HEK293 (cell line): ENCODE results near the gene VASP.

Experiments used
- CTCF ChIA-PET: fragments of 350-600 bp; formaldehyde crosslinking; extraction: SDS; loops from one replicate; lab custom pipeline; 2021; ENCODE audit warnings: antibody characterized with exemption; lab: Yijun Ruan, JAX
- POLR2A ChIA-PET: fragments of 300-600 bp; formaldehyde crosslinking; extraction: SDS; loops from one replicate; lab custom pipeline; 2020; ENCODE audit warnings: antibody characterized with exemption, inconsistent platforms; lab: Yijun Ruan, JAX
- H3K27ac ChIP-seq: fragments of 200-500 bp; sonication (Bioruptor generic); 2 replicates; pipeline ENCODE4 v1.5.1; 2014; ENCODE audit warnings: low read depth, low read length, control low read depth, inconsistent platforms; ENCODE audit errors: extremely low read depth
- H3K36me3 ChIP-seq, 2 experiments: fragments of 200-500 bp in 1 of 2; sonication (Bioruptor generic) in 1 of 2; 1 replicate in 1 of 2; 2 replicates in 1 of 2; pipeline ENCODE4 v1.5.1; 2014 to 2017; ENCODE audit warnings: inconsistent platforms in 2 of 2, low read length in 2 of 2; ENCODE audit not compliant: control insufficient read depth in 2 of 2, insufficient read depth in 1 of 2
- H3K4me1 ChIP-seq: fragments of 200-500 bp; sonication (Bioruptor generic); 2 replicates; pipeline ENCODE4 v1.5.1; 2014; ENCODE audit warnings: mild to moderate bottlenecking, low read length, inconsistent platforms; ENCODE audit not compliant: control insufficient read depth, insufficient read depth
- H3K4me3 ChIP-seq: 2 replicates; pipeline ENCODE4 v1.5.1; 2011; ENCODE audit warnings: low read depth, mild to moderate bottlenecking, control low read depth, low read length, moderate library complexity
- H3K9me3 ChIP-seq: fragments of 200-500 bp; sonication (Bioruptor generic); 2 replicates; pipeline ENCODE4 v1.5.1; 2014; ENCODE audit warnings: low read depth, low read length, inconsistent platforms; ENCODE audit not compliant: control insufficient read depth, insufficient read depth
- PRDM2 ChIP-seq: fragments of 450-650 bp; formaldehyde crosslinking; IDR thresholded peaks from 2 replicates; pipeline ENCODE4 v1.5.1; 2016; ENCODE audit warnings: missing biosample characterization, missing genetic modification characterization, borderline replicate concordance
- SP7 ChIP-seq: fragments of 450-650 bp; formaldehyde crosslinking; IDR thresholded peaks from 2 replicates; pipeline ENCODE4 v1.5.1; 2016; ENCODE audit warnings: missing biosample characterization, missing genetic modification characterization
- ZBTB10 ChIP-seq: fragments of 450-650 bp; formaldehyde crosslinking; IDR thresholded peaks from 2 replicates; pipeline ENCODE4 v1.5.1; 2016; ENCODE audit warnings: missing biosample characterization, missing genetic modification characterization
- ZEB2 ChIP-seq: fragments of 450-650 bp; formaldehyde crosslinking; IDR thresholded peaks from 2 replicates; pipeline ENCODE4 v1.5.1; 2016; ENCODE audit warnings: missing biosample characterization, missing genetic modification characterization
- ZNF132 ChIP-seq: fragments of 450-650 bp; formaldehyde crosslinking; IDR thresholded peaks from 2 replicates; pipeline ENCODE4 v1.5.1; 2017; ENCODE audit warnings: missing biosample characterization, missing genetic modification characterization, borderline replicate concordance
- ZNF341 ChIP-seq: fragments of 450-650 bp; formaldehyde crosslinking; IDR thresholded peaks from 2 replicates; pipeline ENCODE4; 2016; ENCODE audit warnings: low read depth, missing biosample characterization, missing genetic modification characterization
- ZNF404 ChIP-seq: fragments of 450-650 bp; formaldehyde crosslinking; IDR thresholded peaks from 2 replicates; pipeline ENCODE4 v1.5.1; 2017; ENCODE audit warnings: missing biosample characterization, missing genetic modification characterization
- ZNF423 ChIP-seq: fragments of 450-650 bp; formaldehyde crosslinking; IDR thresholded peaks from 2 replicates; pipeline ENCODE4 v1.5.1; 2016; ENCODE audit warnings: missing biosample characterization, missing genetic modification characterization
- ZNF549 ChIP-seq: fragments of 450-650 bp; IDR thresholded peaks from 2 replicates; pipeline ENCODE4 v1.5.1; 2018; ENCODE audit warnings: missing biosample characterization, missing genetic modification characterization, mild to moderate bottlenecking, inconsistent platforms, moderate library complexity
- ZNF558 ChIP-seq: fragments of 450-650 bp; formaldehyde crosslinking; IDR thresholded peaks from 2 replicates; pipeline ENCODE4 v1.5.1; 2016; ENCODE audit warnings: missing biosample characterization, missing genetic modification characterization
- ZNF571 ChIP-seq: fragments of 450-650 bp; formaldehyde crosslinking; IDR thresholded peaks from 2 replicates; pipeline ENCODE4 v1.5.0; 2017; ENCODE audit warnings: missing biosample characterization, missing genetic modification characterization
- ZNF660 ChIP-seq: fragments of 450-650 bp; IDR thresholded peaks from 2 replicates; pipeline ENCODE4 v1.5.1; 2018; ENCODE audit warnings: missing biosample characterization, mild to moderate bottlenecking, missing genetic modification characterization
- ZNF677 ChIP-seq: fragments of 450-650 bp; IDR thresholded peaks from 2 replicates; pipeline ENCODE4 v1.5.0; 2018; ENCODE audit warnings: missing biosample characterization, mild to moderate bottlenecking, missing genetic modification characterization, moderate library complexity
- ZNF701 ChIP-seq: fragments of 450-650 bp; formaldehyde crosslinking; IDR thresholded peaks from 2 replicates; pipeline ENCODE4 v1.5.1; 2016; ENCODE audit warnings: missing biosample characterization, missing genetic modification characterization
- ZXDB ChIP-seq: fragments of 450-650 bp; formaldehyde crosslinking; IDR thresholded peaks from 2 replicates; pipeline ENCODE4 v1.5.1; 2016; ENCODE audit warnings: missing biosample characterization, missing genetic modification characterization
- TF ChIP-seq, protein P1 (sequence below): fragments of 450-650 bp; formaldehyde crosslinking; conservative IDR thresholded peaks from 2 replicates; pipeline ENCODE4 v1.5.1; 2016; ENCODE audit warnings: low read depth, missing biosample characterization, missing genetic modification characterization
- TF ChIP-seq, protein P2 (sequence below): fragments of 450-650 bp; formaldehyde crosslinking; IDR thresholded peaks from 2 replicates; pipeline ENCODE4 v1.5.1; 2016; ENCODE audit warnings: missing biosample characterization, missing genetic modification characterization
- TF ChIP-seq, protein P3 (sequence below): fragments of 450-650 bp; formaldehyde crosslinking; IDR thresholded peaks from 2 replicates; pipeline ENCODE4 v1.5.1; 2017; ENCODE audit warnings: missing biosample characterization, missing genetic modification characterization

Gene VASP

DNA sequence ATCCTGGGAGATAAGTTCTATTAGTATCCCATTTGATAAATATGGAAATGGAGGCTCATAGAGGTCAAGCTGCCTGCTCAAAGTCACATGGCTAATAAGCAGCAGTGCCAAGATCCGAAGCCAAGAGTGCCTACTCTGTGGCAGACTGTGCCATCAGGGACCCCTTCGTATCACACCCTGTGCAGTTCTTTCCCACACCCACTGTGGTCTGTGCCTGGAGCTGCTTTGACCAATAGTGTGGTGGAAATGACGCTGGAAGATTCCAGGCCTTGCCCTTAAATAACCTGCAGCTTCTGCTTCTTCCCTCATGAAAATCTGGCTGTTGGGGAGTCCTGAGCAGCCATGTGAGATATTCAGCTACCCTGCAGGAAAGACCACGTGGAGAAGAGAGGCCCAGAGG, 67.2 kb downstream of the VASP start (continued):
- TF ChIP-seq, protein P1, sequence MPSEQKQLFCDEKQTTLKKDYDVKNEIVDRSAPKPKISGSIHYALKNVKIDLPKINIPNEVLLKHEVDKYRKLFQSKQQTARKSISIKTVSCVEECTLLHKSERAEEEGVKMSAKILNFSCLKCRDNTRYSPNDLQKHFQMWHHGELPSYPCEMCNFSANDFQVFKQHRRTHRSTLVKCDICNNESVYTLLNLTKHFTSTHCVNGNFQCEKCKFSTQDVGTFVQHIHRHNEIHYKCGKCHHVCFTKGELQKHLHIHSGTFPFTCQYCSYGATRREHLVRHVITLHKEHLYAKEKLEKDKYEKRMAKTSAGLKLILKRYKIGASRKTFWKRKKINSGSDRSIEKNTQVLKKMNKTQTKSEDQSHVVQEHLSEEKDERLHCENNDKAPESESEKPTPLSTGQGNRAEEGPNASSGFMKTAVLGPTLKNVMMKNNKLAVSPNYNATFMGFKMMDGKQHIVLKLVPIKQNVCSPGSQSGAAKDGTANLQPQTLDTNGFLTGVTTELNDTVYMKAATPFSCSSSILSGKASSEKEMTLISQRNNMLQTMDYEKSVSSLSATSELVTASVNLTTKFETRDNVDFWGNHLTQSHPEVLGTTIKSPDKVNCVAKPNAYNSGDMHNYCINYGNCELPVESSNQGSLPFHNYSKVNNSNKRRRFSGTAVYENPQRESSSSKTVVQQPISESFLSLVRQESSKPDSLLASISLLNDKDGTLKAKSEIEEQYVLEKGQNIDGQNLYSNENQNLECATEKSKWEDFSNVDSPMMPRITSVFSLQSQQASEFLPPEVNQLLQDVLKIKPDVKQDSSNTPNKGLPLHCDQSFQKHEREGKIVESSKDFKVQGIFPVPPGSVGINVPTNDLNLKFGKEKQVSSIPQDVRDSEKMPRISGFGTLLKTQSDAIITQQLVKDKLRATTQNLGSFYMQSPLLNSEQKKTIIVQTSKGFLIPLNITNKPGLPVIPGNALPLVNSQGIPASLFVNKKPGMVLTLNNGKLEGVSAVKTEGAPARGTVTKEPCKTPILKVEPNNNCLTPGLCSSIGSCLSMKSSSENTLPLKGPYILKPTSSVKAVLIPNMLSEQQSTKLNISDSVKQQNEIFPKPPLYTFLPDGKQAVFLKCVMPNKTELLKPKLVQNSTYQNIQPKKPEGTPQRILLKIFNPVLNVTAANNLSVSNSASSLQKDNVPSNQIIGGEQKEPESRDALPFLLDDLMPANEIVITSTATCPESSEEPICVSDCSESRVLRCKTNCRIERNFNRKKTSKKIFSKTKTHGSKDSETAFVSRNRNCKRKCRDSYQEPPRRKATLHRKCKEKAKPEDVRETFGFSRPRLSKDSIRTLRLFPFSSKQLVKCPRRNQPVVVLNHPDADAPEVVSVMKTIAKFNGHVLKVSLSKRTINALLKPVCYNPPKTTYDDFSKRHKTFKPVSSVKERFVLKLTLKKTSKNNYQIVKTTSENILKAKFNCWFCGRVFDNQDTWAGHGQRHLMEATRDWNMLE = no peak
- TF ChIP-seq PRDM2 (tag by site-specific recombination) (no peak), ZBTB10 (tag by site-specific recombination) (no peak), ZNF558 (tag by site-specific recombination) (no peak), ZXDB (tag by site-specific recombination) (no peak), ZNF660 (tag by site-specific recombination) (no peak), ZNF549 (tag by site-specific recombination) (no peak), ZNF677 (tag by site-specific recombination) (no peak)
- TF ChIP-seq, protein P2, sequence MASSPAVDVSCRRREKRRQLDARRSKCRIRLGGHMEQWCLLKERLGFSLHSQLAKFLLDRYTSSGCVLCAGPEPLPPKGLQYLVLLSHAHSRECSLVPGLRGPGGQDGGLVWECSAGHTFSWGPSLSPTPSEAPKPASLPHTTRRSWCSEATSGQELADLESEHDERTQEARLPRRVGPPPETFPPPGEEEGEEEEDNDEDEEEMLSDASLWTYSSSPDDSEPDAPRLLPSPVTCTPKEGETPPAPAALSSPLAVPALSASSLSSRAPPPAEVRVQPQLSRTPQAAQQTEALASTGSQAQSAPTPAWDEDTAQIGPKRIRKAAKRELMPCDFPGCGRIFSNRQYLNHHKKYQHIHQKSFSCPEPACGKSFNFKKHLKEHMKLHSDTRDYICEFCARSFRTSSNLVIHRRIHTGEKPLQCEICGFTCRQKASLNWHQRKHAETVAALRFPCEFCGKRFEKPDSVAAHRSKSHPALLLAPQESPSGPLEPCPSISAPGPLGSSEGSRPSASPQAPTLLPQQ (tag by site-specific recombination) = no peak

DNA sequence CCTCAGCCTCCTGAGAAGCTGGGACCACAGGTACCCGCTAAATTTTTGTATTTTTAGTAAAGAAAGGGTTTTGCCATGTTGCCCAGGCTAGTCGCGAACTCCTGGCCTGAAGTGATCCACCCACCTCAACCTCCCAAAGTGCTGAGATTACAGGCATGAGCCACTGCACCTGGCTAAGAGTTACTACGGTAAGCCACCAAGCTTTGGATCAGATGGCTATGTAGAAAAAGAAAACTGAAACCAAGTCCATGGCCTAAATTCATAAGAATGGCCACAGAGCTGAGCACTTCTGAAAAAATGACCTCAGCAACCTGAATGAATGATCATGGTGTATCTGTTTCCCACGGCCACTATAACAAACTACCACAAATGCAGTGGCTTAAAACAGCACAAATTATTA, 67.9 kb downstream of the VASP start:
- Histone ChIP-seq H3K27ac (peak overlapping the region; percentile 41; the same call in 1 of the 2 replicates), H3K36me3 (no peaks in the 10 kb centered on the region; a peak in 1 of 3 replicates), H3K9me3 (no peaks in the 10 kb centered on the region), H3K4me3 (no peak overlapping the region), H3K4me1 (peaks cover 4% of the 10 kb centered on the region)
- ChIA-PET CTCF (interaction anchor here (0.8 to 1.7 kb wide), 4 partner anchors 17 to 105 kb away, joined by 3 to 7 read pairs (median 6); no protein-coding TSS in a partner anchor), POLR2A (no interaction called here)
- TF ChIP-seq ZNF404 = no peak
- no peak for TF ChIP-seq ZNF701 (tag by site-specific recombination)
- no peak for TF ChIP-seq ZEB2 (tag by site-specific recombination)
- no peak for TF ChIP-seq ZXDB (tag by site-specific recombination)
- TF ChIP-seq, protein P3, sequence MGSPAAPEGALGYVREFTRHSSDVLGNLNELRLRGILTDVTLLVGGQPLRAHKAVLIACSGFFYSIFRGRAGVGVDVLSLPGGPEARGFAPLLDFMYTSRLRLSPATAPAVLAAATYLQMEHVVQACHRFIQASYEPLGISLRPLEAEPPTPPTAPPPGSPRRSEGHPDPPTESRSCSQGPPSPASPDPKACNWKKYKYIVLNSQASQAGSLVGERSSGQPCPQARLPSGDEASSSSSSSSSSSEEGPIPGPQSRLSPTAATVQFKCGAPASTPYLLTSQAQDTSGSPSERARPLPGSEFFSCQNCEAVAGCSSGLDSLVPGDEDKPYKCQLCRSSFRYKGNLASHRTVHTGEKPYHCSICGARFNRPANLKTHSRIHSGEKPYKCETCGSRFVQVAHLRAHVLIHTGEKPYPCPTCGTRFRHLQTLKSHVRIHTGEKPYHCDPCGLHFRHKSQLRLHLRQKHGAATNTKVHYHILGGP = no peak
- TF ChIP-seq ZNF132 = no peak
- no peak for TF ChIP-seq ZNF571 (tag by site-specific recombination)
- TF ChIP-seq ZNF423 (tag by site-specific recombination) = no peak
- no peak for TF ChIP-seq ZNF341 (tag by site-specific recombination)
- no peak for TF ChIP-seq SP7
